ENCODE results near the gene ZNF805. TPM values are rescaled to one million over a fixed set of nuclear protein-coding genes. Genes with fewer than 3 reads are reported as not detected.
A peak's percentile ranks its signal among the peaks of the same experiment; 100 is the strongest.

The ZNF805 gene
- total and polyA plus RNA-seq, 2 of the 13 experiments (the other 11 are each of a cell fraction or from before 2014, with no cell fraction given), result 5.1 to 12.8 TPM

DNA sequence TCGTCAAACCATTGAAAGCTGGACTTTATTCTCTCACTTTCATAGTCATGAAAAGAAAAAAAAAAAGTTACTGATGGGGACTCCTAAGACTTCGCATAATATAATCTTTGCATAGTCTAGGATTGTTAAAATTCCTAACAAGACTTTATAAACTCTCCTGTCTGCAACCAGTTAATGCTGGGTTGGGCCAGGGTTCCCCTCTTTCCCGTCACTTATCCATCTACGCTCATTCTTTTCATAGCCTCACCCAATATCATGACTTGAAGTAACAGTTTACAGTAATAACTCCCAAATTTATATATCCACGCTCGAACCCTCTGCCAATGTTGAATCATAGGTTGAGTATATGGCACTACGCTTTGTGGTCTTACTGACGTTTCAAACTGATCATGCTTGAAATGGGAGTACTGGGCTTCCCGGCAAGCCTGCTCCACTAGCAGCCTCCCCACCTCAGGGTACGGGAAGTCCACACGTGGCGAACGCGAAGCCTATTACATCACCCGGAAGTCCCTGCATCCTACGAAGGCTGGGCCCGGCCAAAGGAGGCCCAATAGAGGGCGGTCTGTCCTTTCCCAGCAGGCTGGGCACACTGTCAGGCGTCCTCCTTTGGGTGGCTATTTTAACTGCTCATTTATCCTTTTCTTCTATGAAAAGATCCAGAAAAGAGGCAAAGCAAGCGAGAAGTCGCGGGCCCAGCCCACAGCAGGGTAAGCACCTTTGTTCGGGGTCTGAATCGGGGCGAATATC lies 39.2 kb downstream of the ZNF805 start (continued):
- TF ChIP-seq ZNF703 (CRISPR knock-in tag; IDR thresholded peaks at IDR 0.05; ENCODE audit: borderline replicate concordance) (no peak), NFIB (CRISPR knock-in tag; IDR thresholded peaks at IDR 0.05; ENCODE audit: borderline replicate concordance) (no peak), GABPA (IDR thresholded peaks at IDR 0.05; ENCODE audit: low read depth, low read length) (peak; percentile 69), GABPA (CRISPR knock-in tag; IDR thresholded peaks at IDR 0.05; ENCODE audit: low read depth) (peak; percentile 85), FOXM1 (CRISPR knock-in tag; IDR thresholded peaks at IDR 0.05) (no peak), ZNF17 (CRISPR knock-in tag; IDR thresholded peaks at IDR 0.05) (no peak), KLF6 (CRISPR knock-in tag; IDR thresholded peaks at IDR 0.05) (peak; percentile 93), CREM (IDR thresholded peaks at IDR 0.05) (no peak), CREM (CRISPR knock-in tag; IDR thresholded peaks at IDR 0.05) (no peak), ZNF782 (CRISPR knock-in tag; IDR thresholded peaks at IDR 0.05; ENCODE audit: borderline replicate concordance) (no peak; the same call in 1 of the 2 replicates), CENPX (CRISPR knock-in tag; IDR thresholded peaks at IDR 0.05) (no peak), KMT2A (CRISPR knock-in tag; IDR thresholded peaks at IDR 0.05) (no peak; the same call in 1 of the 2 replicates), JARID2 (CRISPR knock-in tag; IDR thresholded peaks at IDR 0.05; ENCODE audit: insufficient replicate concordance) (no peak)
- TF ChIP-seq, protein P1, sequence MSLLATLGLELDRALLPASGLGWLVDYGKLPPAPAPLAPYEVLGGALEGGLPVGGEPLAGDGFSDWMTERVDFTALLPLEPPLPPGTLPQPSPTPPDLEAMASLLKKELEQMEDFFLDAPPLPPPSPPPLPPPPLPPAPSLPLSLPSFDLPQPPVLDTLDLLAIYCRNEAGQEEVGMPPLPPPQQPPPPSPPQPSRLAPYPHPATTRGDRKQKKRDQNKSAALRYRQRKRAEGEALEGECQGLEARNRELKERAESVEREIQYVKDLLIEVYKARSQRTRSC (CRISPR knock-in tag; IDR thresholded peaks at IDR 0.05; ENCODE audit: low read depth), result no peak
- TF ChIP-seq, protein P2, sequence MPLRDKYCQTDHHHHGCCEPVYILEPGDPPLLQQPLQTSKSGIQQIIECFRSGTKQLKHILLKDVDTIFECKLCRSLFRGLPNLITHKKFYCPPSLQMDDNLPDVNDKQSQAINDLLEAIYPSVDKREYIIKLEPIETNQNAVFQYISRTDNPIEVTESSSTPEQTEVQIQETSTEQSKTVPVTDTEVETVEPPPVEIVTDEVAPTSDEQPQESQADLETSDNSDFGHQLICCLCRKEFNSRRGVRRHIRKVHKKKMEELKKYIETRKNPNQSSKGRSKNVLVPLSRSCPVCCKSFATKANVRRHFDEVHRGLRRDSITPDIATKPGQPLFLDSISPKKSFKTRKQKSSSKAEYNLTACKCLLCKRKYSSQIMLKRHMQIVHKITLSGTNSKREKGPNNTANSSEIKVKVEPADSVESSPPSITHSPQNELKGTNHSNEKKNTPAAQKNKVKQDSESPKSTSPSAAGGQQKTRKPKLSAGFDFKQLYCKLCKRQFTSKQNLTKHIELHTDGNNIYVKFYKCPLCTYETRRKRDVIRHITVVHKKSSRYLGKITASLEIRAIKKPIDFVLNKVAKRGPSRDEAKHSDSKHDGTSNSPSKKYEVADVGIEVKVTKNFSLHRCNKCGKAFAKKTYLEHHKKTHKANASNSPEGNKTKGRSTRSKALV (CRISPR knock-in tag; IDR thresholded peaks at IDR 0.05), result no peak
- TF ChIP-seq, protein P3, sequence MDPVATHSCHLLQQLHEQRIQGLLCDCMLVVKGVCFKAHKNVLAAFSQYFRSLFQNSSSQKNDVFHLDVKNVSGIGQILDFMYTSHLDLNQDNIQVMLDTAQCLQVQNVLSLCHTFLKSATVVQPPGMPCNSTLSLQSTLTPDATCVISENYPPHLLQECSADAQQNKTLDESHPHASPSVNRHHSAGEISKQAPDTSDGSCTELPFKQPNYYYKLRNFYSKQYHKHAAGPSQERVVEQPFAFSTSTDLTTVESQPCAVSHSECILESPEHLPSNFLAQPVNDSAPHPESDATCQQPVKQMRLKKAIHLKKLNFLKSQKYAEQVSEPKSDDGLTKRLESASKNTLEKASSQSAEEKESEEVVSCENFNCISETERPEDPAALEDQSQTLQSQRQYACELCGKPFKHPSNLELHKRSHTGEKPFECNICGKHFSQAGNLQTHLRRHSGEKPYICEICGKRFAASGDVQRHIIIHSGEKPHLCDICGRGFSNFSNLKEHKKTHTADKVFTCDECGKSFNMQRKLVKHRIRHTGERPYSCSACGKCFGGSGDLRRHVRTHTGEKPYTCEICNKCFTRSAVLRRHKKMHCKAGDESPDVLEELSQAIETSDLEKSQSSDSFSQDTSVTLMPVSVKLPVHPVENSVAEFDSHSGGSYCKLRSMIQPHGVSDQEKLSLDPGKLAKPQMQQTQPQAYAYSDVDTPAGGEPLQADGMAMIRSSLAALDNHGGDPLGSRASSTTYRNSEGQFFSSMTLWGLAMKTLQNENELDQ (CRISPR knock-in tag; IDR thresholded peaks at IDR 0.05; ENCODE audit: borderline replicate concordance), result no peak
- TF ChIP-seq, protein P4, sequence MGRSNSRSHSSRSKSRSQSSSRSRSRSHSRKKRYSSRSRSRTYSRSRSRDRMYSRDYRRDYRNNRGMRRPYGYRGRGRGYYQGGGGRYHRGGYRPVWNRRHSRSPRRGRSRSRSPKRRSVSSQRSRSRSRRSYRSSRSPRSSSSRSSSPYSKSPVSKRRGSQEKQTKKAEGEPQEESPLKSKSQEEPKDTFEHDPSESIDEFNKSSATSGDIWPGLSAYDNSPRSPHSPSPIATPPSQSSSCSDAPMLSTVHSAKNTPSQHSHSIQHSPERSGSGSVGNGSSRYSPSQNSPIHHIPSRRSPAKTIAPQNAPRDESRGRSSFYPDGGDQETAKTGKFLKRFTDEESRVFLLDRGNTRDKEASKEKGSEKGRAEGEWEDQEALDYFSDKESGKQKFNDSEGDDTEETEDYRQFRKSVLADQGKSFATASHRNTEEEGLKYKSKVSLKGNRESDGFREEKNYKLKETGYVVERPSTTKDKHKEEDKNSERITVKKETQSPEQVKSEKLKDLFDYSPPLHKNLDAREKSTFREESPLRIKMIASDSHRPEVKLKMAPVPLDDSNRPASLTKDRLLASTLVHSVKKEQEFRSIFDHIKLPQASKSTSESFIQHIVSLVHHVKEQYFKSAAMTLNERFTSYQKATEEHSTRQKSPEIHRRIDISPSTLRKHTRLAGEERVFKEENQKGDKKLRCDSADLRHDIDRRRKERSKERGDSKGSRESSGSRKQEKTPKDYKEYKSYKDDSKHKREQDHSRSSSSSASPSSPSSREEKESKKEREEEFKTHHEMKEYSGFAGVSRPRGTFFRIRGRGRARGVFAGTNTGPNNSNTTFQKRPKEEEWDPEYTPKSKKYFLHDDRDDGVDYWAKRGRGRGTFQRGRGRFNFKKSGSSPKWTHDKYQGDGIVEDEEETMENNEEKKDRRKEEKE (IDR thresholded peaks at IDR 0.05), result no peak
- TF ChIP-seq, protein P5, sequence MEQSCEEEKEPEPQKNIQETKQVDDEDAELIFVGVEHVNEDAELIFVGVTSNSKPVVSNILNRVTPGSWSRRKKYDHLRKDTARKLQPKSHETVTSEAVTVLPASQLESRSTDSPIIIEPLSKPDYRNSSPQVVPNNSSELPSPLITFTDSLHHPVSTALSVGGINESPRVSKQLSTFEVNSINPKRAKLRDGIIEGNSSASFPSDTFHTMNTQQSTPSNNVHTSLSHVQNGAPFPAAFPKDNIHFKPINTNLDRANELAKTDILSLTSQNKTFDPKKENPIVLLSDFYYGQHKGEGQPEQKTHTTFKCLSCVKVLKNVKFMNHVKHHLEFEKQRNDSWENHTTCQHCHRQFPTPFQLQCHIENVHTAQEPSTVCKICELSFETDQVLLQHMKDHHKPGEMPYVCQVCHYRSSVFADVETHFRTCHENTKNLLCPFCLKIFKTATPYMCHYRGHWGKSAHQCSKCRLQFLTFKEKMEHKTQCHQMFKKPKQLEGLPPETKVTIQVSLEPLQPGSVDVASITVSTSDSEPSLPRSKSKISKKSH (CRISPR knock-in tag; IDR thresholded peaks at IDR 0.05; ENCODE audit: borderline replicate concordance), result no peak; the same call in 1 of the 2 replicates

Data from HepG2 (cell line).